Measurements from ENCODE around the gene RUNX1. TPM values are rescaled to one million over a fixed set of nuclear protein-coding genes. Genes with fewer than 3 reads are reported as not detected.

RUNX1 gene
- total and polyA plus RNA-seq, 2 of the 13 experiments (the other 11 are each of a cell fraction or from before 2014, with no cell fraction given) = 5.4 to 6.4 TPM

- TF ChIP-seq MLXIP (CRISPR knock-in tag; IDR thresholded peaks at IDR 0.05; ENCODE audit: borderline replicate concordance) (no peak), NFAT5 (CRISPR knock-in tag; IDR thresholded peaks at IDR 0.05) (no peak), THAP7 (CRISPR knock-in tag; IDR thresholded peaks at IDR 0.05) (no peak), PATZ1 (CRISPR knock-in tag; IDR thresholded peaks at IDR 0.05) (peak; percentile 63; the same call in 1 of the 2 replicates), SUZ12 (IDR thresholded peaks at IDR 0.05; ENCODE audit: low read depth, low read length) (no peak), ZNF629 (CRISPR knock-in tag; conservative IDR thresholded peaks at IDR 0.05) (no peak), ZNF431 (CRISPR knock-in tag; IDR thresholded peaks at IDR 0.05; ENCODE audit: borderline replicate concordance, low read depth) (no peak), ZNF564 (CRISPR knock-in tag; IDR thresholded peaks at IDR 0.05) (no peak), REST (IDR thresholded peaks at IDR 0.05; ENCODE audit: borderline replicate concordance in 1 of 2, low read depth in 1 of 2, low read length in 2 of 2) (no peak)
These were observed 162.6 kb downstream of the RUNX1 start (continued) for GRCh38 chr21:34886240-34887104.

Data from HepG2 (cell line).